Dermis microvascular lymphatic vessel endothelial cell (primary cell): Measurements from ENCODE around the gene TMEM86A. TPM values are rescaled to one million over a fixed set of nuclear protein-coding genes. Genes with fewer than 3 reads are reported as not detected.

ENCODE experiments used
- DNase-seq, 2 donors: peaks; one replicate each; pipeline versions ENCODE4 v3.0.0 to v3.0.0-alpha.2; 2010; ENCODE audit warnings: low read depth in 2 of 2
- total RNA-seq: library from RNA; depleted of rRNA; stranded (reverse); fragments of >200 nt; gene quantifications from 2 replicates; pipeline ENCODE4 v1.2.1, GENCODE V29; 2014

The TMEM86A gene
- total RNA-seq, 1 donor from 2014 or later, result 1.9 TPM

DNA sequence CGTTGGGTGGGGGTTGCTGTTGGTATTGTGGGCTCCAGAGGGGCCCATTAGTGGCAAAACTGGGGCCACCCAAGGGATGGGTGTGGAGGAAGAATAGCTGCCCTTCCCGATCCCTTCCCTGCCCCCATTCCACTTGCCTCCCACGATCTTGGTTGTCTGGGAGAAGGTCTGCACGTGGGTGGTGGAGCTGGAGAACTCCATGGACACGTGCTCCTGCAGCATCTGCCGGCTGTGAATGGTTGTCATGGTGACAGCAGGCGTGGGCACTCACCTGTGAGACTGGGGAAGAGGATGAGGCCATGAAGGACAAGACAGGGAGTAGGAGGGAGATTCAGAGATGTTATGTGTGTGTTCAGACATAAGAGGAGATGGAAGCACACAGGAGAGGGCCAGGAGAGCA is 25.4 kb downstream of the TMEM86A start:
- no peak for DNase-seq

DNA sequence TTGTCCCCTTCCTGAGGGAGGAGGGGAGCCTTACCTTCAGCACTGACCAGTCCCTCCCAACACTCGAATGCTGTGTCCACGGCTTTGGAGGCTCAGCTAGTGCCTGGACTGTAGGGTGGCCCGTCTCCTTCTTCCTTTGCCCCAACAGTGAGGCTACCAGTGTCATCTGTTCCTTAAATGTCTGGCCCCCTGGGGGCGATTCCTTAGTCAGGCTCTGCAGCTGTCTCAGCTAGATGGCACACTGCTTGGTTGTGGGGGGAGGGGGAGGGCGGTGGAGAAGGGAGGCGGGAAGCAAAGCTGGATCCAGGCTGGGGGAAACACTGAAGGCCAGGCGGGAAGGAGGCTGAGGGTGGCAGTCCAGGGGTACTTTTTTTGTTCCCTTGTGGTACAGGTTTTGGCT is 27.5 kb downstream of the TMEM86A start, which contains the start of gene IGSF22:
IGSF22 (minus strand) TSS at position 149 of the 400 bp plus-strand sequence. CDS start 1,952 bp downstream, outside the sequence.
- no peak for DNase-seq

DNA sequence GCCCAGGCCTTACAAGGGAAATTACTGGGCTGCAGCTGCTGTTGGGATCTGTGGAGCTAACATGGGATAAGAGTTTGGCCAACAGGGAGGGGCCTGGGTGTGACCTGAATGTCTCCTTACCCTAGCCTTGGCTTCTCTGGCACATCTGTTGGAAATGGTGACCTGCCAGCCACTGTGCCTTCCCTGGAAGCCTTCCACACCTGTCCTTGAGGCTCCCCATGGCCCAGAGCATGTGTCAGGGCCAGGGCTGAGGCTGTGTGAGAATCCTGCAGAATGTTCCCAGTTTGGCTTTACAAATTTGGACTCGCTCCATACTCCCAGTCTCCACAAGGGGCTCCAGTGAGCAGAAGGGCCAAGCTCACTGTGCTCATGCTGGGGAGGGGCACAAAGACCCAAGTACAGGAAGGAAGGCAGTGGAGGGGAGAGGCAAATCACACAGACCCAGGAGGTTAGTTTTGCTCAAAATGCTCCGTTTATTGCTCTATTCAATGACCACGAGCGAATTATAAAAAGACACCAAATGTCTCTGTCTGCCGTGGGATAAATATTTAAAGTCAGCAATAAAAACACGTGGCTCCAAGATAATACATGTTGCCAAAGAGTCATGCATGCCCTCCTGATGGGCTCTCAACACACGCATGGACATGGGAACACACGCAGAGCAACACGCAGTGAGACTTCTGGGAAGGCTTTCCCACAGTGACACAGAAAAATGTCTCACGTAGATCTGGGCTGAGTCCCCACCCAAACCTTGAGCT is 29.1 kb downstream of the TMEM86A start:
- DNase-seq, result peak in 1 of 2 donors; percentile 38

DNA sequence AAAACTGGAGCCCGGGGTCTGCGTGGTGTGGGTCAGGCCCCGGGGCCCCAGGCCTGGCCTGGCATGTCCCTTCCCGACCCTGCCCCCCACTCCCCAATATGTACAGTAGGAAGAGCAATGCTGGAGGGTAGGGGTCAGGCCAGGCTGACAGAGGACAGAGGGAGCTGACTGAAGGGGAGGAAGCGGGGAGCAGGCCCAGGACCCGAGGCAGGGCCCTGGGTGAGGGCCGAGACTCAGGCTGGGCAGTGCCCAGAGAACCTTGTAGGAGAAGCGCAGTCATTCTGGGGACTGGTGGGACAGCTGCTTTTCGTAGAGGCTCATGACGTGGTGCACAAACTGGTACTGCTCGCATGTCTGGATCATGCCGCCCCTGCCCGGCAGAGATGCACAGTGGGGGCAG is 30.1 kb downstream of the TMEM86A start:
- no peak for DNase-seq

GRCh38 chr11:18729426-18729825 is 30.8 kb downstream of the TMEM86A start:
- no peak for DNase-seq

DNA sequence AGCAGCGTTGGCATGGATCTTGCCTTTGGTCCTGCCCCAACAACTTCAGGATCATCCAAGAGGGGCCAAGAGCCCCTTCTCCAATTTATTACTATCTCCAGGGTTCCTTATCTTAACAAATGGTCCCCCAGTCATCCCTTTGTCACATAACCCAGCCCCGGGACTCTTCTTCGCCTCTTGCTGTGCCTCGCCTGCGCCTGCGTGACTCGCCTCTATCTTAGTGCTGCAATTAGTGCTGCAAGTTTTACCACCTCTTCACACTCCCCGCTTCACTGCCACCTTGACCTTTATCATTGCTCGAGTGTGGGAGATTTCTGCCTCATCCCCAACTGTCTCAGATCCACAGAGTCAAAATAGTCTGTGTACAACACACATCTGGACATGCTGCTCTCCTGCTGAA is 31.4 kb downstream of the TMEM86A start:
- no peak for DNase-seq

DNA sequence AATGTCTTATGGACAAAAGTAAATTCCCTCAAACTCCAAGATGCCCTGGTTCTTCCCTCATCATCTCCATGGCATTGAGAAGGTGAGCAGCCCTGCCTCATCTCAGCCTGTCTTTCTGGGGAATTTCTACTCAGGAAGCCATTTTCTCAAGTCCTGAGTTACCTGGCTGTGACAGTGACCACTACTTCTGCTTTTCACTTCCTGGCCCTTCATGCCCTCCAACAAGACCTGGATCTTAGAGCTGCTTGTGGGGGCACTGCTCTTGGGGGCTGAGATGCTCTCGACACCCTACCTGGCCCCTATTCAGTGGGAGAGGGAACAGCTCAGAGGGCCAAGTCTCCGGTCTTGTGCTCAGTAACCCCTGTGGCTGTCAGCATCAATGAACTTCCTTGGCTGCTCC is 32.9 kb downstream of the TMEM86A start:
- DNase-seq, result no peak

DNA sequence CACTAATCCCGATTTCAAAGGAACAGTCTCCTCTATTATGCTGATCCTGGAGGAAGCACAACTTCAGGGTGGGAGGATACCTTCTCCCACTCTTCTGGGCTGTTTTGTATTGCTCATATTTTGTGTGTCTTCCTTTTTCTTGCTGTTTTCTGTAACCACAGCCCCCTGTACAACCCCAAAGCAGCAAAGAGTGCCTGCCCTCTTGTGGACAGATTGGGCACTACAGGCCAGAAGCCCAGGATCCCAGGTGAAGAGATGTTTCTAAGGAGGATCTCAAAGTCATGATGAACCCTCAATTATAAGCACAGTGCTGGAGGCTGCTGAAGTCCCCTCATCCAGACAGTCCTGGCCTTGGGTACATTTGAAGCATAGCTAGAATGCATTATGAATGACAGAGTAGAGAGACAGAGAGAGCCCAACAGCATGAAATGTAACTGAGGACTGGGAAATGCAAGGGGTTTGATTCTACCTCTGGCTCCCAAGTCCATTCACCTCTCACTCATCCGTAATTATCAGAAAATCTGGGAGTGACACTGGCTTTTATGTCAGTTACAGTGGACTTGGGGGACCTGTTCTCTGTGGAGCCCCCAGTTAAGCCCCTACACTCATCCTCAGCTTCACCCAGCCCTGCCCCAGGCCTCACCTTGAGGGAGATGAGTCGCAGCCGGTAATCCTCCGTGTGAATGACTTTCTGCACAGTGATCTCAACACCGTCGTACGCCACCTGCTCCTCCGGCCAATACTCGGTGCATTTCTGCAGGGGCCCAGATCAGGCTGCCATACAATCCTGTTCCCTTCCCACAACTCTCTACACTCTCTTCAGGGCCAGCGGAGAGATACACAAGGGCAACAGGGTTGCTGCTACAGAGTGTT is 33.6 kb downstream of the TMEM86A start:
- peak in 1 of 2 donors; percentile 43 for DNase-seq

DNA sequence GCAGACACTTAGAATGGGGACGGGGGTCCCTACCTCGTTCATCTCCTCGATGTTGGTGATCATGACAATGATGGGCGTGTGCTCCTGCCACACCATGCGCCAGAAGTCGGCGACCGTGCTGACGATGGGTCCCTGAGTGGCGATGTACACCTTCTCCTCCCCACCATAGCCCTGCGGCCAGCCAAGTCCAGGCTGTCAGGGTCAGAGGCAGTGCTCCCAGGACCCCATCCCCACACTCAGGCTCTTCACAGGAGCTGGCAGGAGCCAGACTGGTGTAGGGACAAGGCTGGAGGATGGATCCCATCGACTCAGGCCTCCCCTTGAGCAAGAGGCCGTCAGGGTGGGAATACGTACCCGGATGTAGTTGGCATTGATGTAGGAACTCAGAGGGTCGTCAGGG is 34.6 kb downstream of the TMEM86A start:
- DNase-seq, result no peak

GRCh38 chr11:18736590-18737148 is 38.1 kb downstream of the TMEM86A start:
- DNase-seq, result no peak

DNA sequence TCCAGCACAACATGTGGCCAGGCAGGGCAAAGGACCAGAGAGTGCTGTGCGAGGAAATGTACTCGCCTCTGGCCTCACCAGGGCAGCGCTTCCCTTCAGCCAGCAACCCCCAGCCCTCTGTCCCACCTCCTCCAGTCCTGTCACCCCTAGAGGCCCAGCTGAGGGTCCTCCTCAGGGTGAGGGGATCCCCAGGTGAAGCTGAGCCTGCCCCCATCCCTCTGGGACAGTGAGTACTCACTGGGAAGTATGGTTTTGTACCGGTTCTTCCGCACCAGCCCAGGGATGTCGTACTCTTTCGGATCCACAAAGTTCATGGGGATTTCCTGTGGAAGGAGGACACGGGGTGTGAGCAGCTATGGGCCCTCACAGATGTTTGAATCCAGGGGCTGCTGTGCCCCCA is 39.1 kb downstream of the TMEM86A start:
- no peak for DNase-seq

DNA sequence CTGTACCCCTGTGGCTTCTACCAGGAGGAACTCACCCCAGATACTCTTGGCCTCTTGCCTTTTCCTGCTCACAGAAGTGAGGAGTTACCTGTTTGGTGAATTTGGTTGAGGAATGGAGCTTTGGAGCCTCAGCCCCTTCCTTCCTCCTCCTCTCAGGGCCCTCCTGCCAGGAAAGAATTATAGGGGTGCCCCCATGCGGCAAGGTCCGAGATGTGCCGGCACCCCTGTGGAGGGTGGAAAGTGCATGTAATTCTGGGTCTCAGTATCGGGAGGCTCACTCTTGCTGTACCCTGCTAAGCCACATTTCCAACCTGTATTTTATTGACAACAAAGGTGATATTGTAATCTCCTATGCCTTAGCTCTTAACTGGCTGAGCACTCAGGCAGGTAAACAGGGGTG is 41.1 kb downstream of the TMEM86A start:
- no peak for DNase-seq

DNA sequence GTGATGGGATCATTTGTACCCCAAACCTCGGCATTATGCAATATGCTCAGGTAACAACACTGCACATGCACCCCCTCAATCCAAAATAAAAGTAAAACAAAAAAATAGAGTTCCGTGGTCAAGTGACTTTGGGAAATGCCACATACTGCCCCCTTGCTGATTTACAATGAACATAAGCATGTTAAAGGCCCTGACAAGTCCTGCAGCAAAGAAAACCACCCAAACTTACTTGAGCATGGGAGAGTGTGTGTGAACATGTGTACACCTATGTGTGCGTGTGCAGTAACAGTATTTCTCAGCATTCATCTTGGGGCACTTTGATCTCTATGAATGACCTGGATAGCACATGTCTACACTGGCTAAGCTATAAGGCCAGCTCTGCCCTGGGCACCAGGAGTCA is 43.2 kb downstream of the TMEM86A start:
- DNase-seq, result no peak

DNA sequence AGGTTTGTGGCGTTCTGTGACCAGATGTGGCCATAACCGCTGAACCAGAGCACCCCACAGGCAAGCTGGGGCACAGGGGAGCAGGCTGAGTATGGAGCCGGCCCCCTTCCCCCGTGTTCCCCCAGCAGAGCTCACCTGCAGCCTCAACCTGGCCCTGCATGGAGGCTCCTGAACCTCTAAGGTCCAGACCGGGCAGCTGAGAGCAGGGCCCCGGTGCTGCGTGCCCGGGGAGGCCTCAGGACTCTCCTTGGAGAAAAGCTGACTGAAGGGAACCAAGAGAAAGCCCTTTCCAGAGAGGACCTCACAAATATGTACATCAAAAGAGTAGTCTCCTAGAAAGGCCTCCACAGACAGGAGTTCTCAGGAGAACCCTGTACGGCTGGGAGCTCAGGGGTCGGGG is 44.8 kb downstream of the TMEM86A start:
- DNase-seq, result no peak

DNA sequence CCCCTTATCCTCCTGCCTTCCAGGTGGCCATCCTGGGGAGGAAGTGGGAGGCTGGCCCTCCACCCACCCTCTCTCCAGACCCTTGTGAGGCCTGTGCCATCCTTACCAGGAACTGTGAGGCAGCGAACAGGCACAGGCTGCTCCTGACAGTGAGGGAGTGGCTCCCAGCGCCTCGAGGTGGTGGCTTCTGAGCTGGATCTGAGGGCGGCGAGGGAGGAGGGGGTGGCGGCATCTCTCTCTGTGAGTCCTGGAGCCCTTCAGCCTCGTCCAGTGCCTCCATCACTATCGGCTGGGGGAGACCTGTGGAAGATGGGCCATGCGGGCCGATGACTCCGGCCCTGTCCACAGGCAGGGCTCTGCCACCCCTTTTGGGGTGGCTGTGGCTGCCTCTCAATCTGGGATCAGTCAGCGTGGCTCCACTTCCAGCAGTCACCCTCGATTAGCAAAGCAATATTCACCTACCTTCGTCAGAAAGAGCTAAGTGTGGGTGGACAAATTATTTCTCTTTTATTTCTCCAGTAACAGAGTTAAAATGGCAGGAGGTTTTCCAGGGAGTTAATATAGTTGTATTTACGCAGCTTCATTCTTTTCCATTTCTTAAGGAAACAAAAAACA is 45.4 kb downstream of the TMEM86A start:
- DNase-seq, result no peak

GRCh38 chr11:18745251-18745650 is 46.7 kb downstream of the TMEM86A start:
- no peak for DNase-seq

DNA sequence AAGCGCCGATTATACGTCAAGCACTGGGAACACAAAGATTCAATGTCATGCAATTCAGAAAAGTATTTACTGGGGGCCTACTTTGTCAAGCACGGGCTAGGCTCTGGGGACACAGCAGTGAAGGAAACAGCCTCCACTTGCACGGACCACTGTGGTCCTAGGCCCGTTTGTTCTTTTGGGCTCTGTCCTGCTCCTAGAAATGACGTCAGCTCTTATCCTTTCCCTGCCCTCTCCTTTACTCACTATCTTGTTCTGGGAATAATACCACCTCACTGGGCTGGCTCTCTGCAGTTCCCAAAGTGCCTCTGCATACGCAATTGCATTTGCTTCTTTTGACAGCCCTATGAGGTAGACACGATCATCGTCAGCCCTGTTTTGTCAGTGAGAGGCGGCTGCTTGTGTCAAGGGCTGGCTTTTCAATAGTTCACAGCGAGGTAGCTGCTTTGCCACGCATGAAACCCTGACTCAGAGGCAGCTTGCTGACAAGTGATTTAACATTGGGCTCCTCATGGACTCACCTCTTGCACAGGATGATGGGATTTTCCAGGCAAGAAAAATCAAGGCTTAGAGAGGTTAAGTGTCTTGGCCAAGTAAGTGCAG is 50.3 kb downstream of the TMEM86A start:
- DNase-seq, result no peak

DNA sequence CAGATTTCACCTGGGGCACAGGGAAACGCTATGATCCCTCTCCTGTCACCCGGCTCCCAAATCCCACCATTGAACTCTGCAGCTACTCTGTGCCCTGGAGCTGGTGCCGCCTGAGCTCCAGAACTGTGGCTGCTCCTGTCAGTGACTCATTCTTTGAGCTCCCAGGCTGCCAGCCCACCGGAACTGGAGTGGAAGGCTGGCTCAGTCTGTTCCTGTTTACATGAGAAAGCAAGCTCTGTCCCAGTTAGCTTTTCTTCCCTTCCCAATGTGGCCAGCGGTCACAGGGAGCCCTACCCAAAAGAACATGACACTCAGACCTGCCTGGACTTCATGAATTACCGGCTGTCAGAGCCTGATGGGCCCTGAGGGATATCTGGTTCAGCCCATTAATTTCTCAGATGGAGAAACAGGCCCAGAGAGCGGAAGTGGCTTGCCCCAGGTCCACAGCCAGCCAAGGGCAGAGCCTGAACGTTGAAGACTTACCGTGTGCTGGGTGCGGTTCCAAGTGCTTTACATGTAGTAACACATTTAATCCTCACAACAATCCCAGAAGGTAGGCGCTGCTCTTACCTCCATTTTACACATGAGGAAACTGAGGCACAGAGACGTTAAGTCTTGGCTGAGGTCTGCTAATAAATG is 51.2 kb downstream of the TMEM86A start:
- DNase-seq, result peak; percentile 48 to 84

GRCh38 chr11:18750944-18751343 is 52.4 kb downstream of the TMEM86A start:
- DNase-seq, result no peak

- DNase-seq, result no peak
Measured at GRCh38 chr11:18752502-18752901, 53.9 kb downstream of the TMEM86A start.

DNA sequence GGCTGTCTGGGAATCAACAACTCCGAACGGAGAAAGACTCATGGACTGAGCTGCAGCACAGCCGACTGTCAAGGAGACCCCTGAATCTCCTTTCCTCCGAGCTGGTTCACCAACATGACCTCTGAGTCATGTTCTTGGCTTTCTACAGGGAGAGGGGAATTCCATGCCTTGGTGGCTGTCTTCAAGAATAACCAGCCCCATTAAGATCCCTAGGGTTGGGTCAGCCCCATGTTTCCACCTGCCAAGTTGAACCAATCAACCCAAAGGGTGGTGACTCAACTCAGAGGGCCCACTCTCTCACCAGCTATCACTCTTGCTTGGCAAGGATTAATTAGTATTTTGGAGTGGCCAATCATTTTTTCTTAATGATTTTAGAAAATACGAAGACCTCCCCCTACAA is 55.7 kb downstream of the TMEM86A start:
- peak in 1 of 2 donors; percentile 20 for DNase-seq
